NB4 (cell line): ENCODE results near the gene MRNIP.

Experiments
- POLR2A ChIP-seq: IDR thresholded peaks from 2 replicates; pipeline ENCODE4 v1.6.1; 2011; ENCODE audit warnings: mild to moderate bottlenecking; ENCODE audit not compliant: insufficient read length; ENCODE audit errors: extremely low read depth
- TF ChIP-seq, protein P1 (sequence below): IDR thresholded peaks from one replicate; pipeline ENCODE4 v1.5.1; 2012; ENCODE audit warnings: low read depth, low read length

DNA sequence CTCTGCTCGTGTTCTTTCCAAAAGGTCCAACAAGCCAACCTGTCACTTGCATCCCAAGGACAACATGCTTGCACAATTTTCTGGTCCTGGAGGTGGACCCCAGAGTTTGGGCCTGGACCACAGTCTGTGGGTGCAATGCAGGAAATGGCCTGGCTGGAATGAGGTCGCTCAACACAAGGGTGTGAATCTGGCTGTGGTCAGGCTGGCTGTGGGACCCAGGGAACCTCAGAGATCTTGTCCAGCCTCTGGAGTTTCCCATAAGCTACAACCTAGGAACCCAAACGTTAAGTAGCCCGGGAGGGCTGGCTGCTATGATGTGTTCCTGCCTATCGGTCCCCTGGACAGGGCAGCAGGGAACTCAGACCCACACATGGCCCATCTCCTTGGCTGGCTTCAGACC, 33.6 kb upstream of the MRNIP start:
- TF ChIP-seq, protein P1, sequence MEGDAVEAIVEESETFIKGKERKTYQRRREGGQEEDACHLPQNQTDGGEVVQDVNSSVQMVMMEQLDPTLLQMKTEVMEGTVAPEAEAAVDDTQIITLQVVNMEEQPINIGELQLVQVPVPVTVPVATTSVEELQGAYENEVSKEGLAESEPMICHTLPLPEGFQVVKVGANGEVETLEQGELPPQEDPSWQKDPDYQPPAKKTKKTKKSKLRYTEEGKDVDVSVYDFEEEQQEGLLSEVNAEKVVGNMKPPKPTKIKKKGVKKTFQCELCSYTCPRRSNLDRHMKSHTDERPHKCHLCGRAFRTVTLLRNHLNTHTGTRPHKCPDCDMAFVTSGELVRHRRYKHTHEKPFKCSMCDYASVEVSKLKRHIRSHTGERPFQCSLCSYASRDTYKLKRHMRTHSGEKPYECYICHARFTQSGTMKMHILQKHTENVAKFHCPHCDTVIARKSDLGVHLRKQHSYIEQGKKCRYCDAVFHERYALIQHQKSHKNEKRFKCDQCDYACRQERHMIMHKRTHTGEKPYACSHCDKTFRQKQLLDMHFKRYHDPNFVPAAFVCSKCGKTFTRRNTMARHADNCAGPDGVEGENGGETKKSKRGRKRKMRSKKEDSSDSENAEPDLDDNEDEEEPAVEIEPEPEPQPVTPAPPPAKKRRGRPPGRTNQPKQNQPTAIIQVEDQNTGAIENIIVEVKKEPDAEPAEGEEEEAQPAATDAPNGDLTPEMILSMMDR, result no peak
- TF ChIP-seq POLR2A, result no peak
